ENCODE results near the gene SLC17A4.

SLC17A4 gene

DNA sequence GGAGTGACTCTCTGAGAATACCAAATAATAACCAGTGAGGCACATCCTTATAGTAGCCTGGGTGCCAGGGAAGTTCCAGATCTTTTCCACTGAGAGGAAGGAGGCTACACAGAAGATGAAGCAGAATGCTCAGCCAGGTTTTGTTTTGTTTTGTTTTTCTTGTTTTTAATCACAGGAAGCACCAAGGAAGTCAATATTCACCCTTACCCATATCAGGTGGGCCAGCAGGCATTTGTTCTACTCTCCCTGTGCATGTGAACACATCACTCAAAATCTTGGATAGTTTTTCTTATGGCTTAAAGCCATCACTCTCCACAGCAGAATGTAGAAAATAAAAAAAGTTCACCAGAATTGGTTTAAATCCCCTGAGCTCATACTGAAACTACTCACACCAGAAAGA is 66.8 kb downstream of the SLC17A4 start:
- peak; percentile 50 for DNase-seq

DNA sequence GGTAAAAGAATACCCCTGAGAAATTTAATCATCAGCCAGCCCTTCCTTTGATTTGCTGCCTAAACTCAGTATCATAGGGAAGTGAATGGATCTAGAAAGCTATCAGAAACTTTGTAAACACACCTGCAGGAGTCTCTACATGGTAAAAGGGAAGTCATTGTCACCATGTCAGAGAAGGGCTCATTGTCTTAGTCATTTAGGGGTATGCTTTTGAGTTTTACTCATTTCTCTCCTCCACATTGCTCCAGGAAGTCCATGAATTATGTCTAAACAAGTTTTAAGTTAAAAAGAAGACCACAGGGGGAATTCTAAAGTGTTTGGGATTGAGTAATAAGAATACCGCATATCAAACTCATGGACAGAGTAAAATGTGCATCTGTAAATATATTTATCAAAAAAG is 74.8 kb downstream of the SLC17A4 start:
- peak; percentile 84 for DNase-seq

DNA sequence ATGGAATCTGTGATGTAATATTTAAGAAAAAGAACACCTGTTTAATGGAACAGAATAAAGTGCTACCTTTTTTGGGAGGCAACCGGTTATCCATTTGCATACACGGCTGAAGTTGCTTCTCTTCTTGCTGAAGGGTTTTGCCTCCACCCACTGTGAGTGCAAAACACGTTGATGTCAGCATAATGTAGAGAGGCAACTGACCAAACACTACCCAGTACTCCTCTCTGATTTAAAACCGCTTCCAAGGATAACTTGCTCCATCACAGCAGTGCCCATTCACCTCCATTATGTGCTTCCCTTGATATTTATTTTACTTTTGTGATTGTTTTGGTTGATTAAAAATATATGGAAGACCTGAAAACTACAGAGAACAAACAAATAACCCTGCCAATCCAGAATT is 75.9 kb downstream of the SLC17A4 start:
- no peak for DNase-seq

Data from activated CD4-positive, alpha-beta T cell treated with anti-CD3 and anti-CD28 coated beads, Interleukin-2, amount 50 U/mL, for 16 hours (primary cell).